Stimulated activated CD4-positive, alpha-beta T cell treated with anti-CD3 and anti-CD28 coated beads, TNF-alpha, amount 100 ng/mL, for 48 hours (primary cell): ENCODE measurements around the gene FIGN.

Source experiments
- DNase-seq, 3 donors: peaks; one replicate each; pipeline ENCODE4 v3.0.0-alpha.2; 2020; ENCODE audit warnings: low read depth in 3 of 3

FIGN gene

DNA sequence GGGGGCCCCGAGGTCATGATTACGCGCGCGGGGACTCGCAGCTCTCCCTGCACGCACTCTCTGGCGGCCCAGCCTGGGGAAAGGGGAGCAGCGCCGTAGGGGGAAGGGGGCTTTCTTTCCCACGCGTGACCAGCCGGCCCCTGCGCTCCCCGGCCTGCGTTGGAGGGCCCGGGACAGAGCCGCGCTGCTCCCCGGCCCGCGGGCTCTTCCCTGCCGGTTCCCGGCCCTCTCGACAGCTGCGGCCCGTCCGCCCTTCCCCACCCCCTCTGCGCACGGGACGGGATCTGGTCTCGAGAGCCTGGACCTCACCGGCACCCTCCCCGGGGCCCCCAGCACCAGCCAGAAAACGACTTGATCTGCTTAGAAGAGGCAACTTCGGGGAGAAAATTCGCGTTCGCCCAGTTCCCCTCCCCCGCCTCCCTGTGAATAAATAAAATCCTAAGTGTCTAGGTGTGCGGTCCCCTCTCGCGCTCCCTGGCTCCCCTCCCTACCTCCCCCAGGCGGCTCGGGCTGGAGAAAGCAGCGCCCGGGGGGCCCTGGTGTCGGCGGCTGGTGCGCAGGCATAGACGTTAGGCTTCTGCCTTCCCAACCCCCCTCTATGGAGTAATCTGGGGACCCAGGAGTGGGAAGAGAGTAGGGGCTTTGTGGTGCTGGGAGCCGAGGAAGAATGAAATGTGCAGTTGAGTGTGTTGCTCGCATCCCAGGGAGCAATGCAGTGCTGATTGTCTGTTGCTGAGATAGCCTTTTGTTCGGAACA lies 803 bp upstream of the FIGN start:
- DNase-seq = no peak

DNA sequence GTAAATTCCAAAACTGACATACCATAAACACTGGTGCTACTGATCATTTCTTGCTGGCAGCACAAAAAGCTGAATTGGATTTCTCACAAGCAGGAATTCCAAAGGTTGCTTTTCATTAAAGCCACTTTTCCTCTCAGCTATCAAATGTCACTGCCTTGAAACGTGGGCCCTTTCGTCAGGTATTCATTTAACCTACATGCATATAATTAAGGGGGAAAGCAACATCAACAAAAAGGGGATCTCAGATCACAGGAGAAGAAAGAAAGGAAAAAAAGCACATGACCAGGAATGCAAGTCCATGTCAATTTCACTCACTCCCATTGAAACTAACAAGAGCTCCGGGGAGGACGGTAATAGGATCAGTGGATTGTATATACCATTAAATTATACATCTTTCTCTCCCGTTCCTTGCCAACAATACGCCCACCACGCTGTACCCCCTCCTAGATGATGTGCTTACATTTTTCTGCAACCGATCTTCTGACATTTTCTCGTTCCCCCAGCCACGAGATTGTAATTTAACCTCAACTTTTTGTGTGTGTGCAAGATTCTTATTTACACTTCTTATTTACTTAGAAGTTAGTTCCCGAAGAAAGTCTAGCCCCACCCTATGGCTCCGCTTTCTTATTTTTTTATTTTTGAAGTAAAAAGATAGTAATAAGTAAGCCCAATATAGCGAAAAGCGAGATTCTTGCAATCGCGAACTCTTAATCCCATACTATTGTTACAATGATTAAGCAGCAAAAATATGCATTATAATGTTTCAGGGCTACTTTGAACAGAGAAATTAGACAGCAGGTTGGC lies 725 bp downstream of the FIGN start:
- DNase-seq = no peak

DNA sequence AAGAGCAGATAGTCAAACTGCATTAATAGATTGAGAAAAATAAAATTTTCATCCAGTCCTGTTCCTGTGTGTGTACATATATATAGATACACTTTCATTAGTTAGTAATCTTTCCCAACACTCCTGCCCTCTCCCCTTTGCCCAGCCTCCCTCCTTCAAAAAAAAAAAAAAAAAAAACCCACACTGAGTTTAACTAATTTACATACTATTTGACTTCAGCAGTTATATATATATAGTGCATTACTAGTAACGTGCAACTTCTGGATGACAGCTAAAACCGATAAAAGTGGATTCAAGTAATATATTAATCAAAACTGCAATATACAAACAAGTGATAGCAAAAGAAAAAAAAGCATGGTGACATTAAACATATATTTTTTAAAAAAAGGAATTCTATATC lies 1.4 kb downstream of the FIGN start:
- DNase-seq = no peak

DNA sequence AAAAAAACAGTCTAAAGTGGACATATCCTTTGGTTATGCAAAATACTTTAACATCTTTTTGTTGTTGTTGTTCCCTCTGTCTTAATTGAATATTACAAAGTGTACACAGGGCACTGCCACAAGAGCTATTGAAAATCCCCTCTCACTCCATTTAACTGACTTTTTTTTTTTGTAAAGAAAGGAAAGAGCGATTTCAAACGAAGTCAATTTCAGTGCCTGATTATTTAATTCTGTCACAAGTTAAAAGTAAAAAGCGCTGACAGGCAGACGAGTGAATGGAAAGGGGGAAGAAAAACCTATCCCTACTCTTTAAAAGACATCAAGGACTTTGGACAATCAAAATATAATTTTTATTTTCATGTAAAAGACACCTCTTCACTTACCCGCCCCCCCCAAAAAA lies 1.9 kb downstream of the FIGN start:
- no peak for DNase-seq

DNA sequence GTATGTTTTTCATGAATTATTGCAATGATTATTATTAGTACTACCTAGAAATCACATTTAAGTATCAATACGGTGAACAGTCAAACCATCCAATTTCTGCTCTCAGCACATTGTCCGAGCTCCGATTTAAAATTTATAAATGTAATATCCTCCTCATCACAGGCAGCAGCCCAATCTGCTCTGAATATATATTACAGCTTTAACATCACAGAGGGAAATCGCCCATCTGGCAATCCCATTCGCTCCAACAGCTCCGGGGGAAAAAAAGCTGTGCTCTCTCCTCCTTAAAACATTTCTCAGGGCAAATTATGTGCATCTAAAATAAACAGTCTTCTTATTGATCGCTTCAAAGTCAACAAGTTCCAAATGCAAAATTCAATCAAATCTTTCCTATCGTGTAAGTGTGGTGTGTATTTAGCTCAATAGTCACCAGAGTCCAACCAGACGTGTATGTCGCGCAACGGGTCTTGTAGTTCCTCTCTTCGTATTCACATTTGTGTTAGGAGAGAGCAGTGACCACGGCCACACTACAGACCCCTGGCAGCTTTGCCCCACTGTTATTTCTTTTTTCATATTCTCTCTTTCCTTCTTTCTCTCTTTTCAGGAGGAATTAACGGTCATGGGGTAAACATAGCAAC lies 2.4 kb downstream of the FIGN start:
- DNase-seq = no peak

DNA sequence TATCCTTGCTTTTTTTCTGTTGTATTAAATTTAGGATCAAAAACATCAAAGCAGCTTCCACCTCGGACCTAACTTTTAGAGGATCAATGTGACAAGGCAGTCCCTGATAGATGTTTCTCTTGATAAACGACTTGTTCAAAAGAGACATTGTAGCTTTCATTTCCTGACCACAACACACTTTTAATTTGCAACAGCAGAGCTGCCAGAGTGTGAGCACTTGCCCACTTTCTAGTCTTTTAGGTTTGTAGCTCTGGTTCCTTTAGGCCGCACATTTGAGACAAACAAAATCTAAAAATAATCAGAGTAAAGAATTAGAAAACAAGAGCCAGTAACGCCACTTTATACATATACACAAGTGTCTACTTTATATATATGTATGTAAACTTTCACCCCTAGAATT lies 3.1 kb downstream of the FIGN start:
- no peak for DNase-seq

DNA sequence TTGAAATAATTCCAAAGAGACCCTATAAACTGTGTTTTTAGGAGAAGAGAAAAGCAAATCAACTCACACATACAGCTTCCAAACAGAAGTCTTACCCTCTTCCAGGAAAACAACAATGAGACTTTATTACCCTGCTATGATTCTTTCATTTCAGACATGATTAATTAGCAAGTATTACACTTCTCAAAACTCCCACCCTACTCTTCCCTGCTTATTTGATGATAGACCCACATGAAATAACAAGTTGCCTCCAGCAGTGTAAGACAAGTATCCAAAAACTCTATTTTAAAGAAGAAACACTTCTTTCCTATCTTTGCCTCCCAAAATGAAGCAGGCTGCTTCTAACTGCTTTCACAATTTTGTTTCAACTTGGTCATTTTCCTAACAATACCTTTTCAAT lies 4.1 kb downstream of the FIGN start:
- no peak for DNase-seq

DNA sequence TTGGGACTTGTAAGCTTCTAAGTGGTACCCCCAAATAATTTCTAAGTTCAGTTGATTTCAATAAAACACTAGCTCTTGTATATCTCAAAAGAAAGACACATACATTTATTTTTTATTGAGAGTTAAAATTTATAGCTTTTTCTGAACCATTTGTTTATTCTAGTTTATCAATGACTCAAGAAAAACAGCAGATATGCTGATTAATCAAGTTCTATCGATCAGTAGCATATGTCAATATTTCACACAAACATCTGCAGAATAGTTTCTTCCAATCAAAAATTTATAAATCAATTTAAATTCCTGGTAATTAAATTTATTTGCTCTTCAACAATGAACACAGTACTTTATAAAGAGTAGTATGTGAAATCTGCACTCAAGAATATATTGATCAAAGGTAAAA lies 5.3 kb downstream of the FIGN start:
- DNase-seq = no peak

DNA sequence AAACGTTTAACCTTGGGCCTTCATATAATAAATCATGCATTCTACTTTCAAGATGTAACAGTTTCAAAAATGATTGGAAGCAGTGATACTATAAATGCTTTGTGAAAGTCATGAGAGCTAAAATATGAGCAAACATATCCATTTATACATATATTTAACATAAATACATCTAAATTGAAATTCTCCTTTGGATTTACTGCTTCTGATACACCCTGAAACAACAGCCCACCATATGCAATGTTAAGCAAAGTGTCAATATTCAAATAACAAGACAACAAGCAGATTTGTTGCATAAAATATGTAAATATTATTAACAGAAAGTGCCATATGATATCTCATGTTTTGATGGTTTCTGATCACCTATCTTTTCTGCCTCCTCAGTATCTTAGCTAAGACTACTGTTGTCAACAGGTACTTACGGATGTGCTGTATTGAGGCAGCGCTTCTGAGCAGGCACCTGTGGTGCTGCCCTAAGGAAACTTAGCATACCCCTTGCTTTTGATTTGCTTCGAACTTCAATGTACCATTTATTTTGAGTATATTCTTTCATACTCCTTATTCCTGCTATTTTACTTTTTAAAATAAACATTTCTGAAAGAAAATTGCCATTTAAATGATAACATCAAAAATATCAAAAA lies 6.1 kb downstream of the FIGN start:
- no peak for DNase-seq

DNA sequence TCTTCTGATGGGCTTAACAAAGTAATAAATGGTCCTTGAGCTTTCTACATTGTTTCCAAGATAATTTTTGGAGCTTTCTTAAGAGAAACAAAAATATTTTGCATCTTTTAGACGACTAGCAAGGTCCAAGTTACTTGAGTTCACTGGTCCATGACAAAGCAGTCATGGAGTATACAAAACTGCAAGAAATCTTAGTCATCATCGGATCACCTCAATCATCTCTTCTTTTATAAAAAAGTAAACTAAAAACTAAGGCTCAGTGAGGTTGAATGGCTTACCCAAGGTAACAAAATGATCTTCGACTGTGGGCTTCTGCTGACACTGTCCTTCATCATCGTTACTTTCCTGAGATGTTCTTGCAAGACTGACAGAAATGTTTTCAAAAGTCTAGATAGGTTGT lies 11.9 kb downstream of the FIGN start:
- no peak for DNase-seq

DNA sequence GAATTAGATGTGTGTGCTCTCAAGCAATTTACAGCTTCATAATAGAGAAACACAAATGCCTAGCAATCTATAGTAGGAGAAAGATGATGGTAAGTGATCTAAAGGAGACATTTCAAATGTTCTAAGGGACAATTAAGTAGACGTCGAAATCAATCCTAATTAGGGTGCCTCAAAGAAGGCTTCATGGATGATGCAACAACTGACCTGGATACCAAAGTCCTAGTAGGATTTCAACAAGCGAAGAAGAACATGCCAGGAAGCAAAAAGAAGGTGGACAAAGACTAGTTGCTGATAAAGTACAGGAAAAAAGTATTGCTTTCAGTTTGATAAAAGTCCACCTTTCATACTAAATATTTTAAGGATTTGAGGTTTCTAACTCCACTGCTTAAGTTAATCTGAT lies 12.5 kb downstream of the FIGN start:
- DNase-seq = no peak

DNA sequence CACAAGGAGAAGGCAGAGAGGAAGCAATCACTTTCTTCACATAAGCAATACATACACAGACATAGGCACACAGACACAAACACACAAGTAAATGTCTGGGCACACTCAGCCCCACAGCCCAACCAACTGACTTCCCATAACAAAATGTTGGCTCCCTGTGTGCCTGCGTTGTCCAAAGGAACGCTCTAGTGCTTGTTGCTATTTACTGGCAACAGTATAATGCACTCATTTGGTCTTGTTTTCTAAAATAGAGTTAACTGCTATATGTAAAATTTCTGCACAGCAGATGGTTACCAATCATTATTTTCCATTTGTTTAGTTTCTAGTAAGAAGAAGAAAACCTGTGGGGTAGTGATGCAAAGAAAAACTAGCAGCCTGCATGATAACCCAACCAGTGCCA lies 16.5 kb downstream of the FIGN start:
- no peak for DNase-seq

DNA sequence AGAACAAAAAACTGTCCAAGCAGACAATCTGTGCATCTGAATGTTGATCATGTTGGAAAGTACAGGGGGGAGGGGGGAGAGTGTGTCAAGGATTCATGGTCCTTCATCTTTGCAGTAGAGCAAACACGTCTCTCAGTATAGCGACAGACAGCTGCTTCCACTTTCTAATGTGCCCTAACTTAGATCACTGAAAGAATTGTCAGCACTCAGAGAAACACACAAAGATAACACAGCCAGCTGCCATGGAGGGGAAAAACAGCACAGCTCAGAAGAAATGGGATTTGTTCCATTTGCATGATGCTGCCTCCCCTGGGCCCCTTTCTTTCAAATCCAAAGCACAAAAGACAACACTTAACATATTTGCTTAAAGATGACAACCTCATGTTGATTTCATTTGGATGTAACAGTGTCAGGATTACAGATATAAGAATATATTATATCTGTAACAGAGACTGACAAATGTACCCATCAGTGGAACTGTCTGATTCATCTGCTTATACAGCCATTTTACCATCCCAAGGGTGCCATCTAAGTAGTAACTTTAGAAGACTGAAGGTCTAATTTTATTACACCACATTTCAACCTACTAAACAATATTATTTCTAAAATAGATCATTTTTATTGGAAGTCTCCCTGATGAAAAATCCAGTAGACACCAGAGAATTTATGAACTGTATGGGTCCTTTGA lies 17.7 kb downstream of the FIGN start:
- DNase-seq = no peak

DNA sequence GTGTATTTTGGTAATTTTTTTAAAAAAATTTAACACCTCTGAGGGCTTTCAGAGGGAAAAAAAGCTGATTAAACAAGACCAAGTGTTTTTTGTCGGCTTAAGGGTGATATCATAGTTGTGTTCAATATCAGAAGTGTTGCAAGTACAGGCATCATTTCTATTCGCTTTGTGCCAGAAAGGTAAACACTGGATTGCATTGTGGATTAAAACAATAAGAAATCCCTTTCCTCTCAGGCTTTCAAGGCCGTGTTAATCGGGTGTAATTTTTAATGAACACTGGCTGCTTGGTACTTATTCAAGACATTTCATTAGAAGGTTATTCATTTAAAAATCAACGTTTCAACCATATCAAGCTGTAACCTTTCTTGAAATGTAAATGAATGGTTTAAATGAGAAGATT lies 18.3 kb downstream of the FIGN start:
- DNase-seq = no peak

DNA sequence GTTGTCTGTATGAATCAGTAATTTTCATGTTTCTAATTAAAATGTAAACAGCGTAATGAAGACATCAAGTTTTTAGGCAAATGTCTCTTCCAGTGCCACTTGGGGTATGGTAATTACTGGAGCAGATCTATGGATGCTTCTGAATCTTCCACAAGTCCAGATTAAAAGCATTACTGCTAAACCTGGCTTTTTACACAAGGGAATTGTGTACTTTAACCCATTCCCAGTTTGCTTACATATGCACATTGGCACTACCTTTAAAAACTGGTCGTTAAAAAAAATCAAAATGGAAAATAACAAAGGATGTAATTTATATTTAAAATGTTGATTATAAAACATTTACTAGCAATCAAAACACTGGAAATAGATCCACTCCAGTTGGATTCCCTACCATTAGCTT lies 19.7 kb downstream of the FIGN start:
- no peak for DNase-seq

DNA sequence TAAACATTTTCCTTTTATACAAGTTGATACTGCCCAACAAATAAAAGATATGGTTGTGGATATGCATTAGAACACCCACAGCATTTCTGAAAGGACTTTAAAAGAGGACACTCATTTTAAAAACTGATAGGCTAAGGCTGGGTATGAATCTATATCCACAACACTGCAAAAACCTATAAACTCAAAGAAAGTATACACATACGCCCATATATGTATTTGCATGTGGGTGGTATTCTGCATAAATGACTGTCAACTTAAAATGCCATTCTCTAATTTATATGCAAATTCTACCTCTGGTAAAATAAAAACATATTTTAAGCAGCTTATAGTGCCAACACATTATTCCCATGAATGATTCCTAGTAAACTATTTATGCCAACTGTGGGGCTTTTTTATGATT lies 20.1 kb downstream of the FIGN start:
- no peak for DNase-seq

DNA sequence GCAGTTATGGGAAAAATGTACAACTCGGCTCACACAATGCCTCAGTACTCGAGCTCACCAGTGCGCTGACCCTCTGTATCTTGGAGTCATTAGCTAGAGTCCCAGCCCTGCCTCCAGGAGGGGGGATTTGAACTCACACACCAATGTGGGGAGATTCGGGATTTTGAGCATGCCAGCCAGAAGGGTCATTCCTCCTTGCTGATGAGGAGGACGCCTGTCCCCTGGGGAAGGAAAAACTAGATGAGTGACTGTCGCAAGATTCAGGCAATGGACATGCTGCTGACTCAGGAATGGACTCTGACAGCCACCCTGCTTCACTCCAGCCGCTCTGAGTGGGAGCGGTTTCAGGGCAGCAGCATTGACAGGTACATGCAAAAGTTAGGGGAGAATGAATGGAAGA lies 20.6 kb downstream of the FIGN start:
- no peak for DNase-seq

DNA sequence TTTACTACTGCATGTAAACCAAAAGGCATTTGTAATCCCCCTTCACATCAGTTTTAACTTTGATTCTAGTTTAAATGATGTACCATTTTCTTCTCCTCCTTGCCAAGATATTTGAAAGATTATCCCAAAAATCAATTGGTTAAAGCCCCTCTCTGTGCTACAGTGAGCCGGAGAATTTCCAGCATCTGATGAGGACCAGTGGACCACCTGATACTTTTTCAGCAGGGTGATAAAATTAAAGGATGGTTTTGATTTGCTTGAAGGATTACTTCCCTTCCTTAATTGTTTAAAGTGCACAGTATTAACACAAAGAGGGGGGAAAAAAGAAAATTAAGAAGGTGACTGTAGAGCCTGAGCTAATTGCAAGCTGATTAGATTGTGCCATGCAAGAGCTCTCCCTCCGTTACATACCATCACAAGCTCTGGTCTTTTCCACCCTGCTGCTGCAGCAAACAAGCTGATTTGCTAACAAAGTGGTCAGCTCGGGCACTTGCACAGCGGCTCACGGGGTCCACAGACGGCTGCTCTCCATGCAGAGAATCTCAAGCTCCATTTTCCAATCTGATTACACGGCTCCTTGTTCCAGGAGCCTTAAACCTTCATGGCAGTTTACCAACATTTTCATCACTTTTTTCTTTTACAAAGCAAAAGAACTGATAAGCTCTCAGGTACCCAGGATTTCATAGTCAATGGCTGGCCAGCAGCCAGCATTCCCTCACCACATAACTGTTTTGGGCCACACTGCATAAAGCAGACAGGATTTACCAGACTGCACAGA lies 22.1 kb downstream of the FIGN start:
- no peak for DNase-seq

DNA sequence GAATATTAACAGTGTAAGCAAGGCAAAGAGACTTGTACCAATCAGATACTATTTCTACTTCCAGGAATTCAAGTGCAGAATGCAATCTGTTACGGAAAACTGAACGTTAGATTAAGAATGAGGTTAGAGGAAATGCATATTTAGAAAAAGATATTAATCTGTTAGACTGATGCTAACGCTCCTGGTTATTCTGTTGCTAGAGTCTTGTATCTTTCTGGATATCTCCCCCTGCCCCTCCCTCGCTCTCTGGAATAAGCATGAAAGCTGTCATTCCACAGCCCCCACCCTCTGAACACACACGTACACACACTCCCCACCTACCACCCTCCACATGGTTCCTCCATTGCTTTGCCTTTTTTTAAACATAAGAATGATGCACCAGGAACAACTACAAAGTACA lies 24.1 kb downstream of the FIGN start:
- DNase-seq = no peak

DNA sequence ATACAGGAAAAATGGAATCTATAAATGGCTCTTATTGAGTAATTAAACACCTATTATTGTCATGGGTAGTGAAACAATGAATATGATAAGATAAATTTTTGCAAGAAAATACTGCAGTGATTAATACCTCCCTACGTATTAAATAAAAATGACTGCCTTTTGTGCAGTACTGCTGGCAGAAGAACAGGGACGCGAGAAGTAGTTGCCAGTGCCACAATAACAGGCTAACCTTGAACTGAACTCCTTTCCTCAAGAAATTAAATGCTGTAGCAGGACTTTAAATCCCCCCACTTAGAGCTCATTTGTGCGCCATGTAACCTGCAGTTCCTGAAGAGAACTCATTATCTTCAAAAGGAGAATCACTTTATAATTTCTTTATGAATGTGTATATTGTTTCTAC lies 24.6 kb downstream of the FIGN start:
- no peak for DNase-seq

DNA sequence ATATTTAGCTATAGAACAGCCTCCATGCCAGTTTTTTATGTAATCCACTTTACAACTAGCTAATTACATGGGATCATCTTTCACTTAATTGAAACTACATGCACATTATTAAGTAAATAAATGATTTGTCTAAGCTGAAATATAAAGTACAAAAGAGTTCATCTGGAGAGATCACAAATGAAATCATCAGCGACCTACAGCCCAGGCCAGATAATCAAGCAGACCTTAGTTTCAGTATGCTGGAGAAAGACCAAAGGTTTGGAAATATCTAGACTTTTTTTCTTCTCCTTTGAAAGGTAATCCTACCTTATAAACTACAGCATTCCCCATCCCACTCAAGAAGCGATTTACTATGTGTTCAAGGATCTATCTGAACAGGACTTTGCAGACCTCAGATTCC lies 26.5 kb downstream of the FIGN start:
- DNase-seq = no peak
